Measurements from ENCODE around the gene ITPR2. TPM values are rescaled to one million over a fixed set of nuclear protein-coding genes. Genes with fewer than 3 reads are reported as not detected.

Gene ITPR2
- total and polyA plus RNA-seq, 2 of the 8 experiments (the other 6 are each of a cell fraction or from before 2014, with no cell fraction given) = 4.1 to 48.3 TPM

GRCh38 chr12:26800347-26800746 lies 32.6 kb downstream of the ITPR2 start (continued):
- TF ChIP-seq CHD1 (IDR thresholded peaks at IDR 0.05; ENCODE audit: low read depth, low read length) = no peak
- TF ChIP-seq ATF2 (IDR thresholded peaks at IDR 0.05; ENCODE audit: low read length) = no peak
- TF ChIP-seq HDAC2 (IDR thresholded peaks at IDR 0.05; ENCODE audit: borderline replicate concordance in 1 of 2, low read depth in 2 of 2, low read length in 2 of 2) = no peak
- TF ChIP-seq EGR1 (IDR thresholded peaks at IDR 0.05; ENCODE audit: borderline replicate concordance, low read depth, low read length) = no peak
- TF ChIP-seq USF2 (IDR thresholded peaks at IDR 0.05; ENCODE audit: low read length) = no peak
